ENCODE measurements around the gene RPS16. TPM values are rescaled to one million over a fixed set of nuclear protein-coding genes. Genes with fewer than 3 reads are reported as not detected.

The RPS16 gene
- total and polyA plus RNA-seq, 2 donors (not counting 1 experiment from before 2014, with no cell fraction given), result 3,910 to 6,448 TPM

DNA sequence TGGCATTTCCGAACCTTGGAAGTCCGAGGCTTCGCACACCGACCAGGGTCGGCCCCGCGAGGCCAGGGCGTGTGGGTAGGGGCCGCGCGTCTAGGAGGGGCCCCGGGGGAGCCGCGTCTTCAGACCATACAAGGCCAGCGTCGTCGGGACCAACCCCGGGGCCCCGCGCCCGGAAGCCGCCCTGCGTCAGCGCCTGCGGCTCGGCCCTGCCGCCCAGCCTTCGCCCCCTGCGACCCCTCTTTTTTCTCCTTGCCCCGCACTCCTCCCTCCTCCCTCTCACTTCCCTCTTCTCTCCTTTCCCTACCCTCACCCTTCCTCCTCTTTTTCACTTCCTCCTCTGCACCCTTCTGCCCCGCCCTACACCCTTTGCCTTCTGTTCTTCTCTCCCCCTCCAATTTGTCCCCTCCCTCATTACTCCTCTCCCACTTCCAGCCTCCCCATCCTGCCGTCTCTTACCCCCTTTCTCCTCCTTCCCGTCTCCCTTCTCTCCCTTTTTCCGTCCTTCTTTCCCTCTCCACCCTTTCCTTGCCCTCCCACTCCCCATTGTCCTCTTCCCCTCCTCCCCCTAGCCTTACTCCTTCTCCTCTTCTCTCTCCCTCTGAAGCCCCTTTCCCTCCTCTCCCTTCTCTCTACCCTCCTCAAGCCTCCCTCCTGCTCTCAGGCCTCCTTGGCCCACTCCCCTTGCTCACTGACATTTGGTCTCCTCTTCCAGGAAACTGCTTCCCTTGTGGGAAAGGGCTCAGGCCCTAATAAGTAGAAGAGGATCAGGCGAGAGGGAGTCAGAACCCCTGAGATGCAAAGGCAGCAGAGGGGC, 25.5 kb downstream of the RPS16 start:
- ATAC-seq (ENCODE audit: low read depth), result peak; percentile 28
- Mint-ChIP-seq H3K9me3 (ENCODE audit: insufficient read depth) (no peaks in the 10 kb centered on the region), H3K4me1 (peaks cover 59% of the 10 kb centered on the region), H3K4me3 (peak overlapping the region; percentile 94), H3K27ac (peak overlapping the region; percentile 99), H3K27me3 (no peaks in the 10 kb centered on the region)
- H3K4me1 ChIP-seq (ENCODE audit: control insufficient read depth in 2 of 2, insufficient read depth in 2 of 2, low read length in 2 of 2), result peaks cover 31 to 51% of the 10 kb centered on the region in 2 donors
- WGBS (ENCODE audit: insufficient coverage), result 2% methylated on average over 35 of the region's 35 CpGs
- H2AFZ ChIP-seq (ENCODE audit: insufficient read depth, low read depth, low read length, poor library complexity, severe bottlenecking), result no peak overlapping the region
- peaks cover 0 to 24% of the 10 kb centered on the region in 2 experiments for H3K36me3 ChIP-seq (replicated peaks in 1 of 2; ENCODE audit: control extremely low read depth in 1 of 2, control insufficient read depth in 1 of 2, extremely low read depth in 1 of 2, insufficient read depth in 2 of 2, low read length in 1 of 2)
- DNase-seq, result peak; percentile 94
- peaks cover 45% of the 10 kb centered on the region for H3K79me2 ChIP-seq (ENCODE audit: control insufficient read depth, insufficient read depth, low read length)
- POLR2A ChIA-PET, result interaction anchor here (0.8 to 4.5 kb wide), 5 partner anchors 8 to 22 kb away, joined by 3 to 74 read pairs (median 54); partner anchors contain the start of genes MED29 and PAF1
- H3K9ac ChIP-seq (ENCODE audit: low read length), result peak overlapping the region; percentile 99
- H3K4me2 ChIP-seq (replicated peaks; ENCODE audit: low read depth, low read length, poor library complexity, severe bottlenecking), result peak overlapping the region; percentile 100
- intact Hi-C loops (cut with micrococcal nuclease), result loop anchor here (1.0 to 5.0 kb wide), 3 partner anchors 9 to 1367 kb away; partner anchors contain the start of genes EIF3K, MAP4K1, MIA and RAB4B
- peaks cover 0 to 2% (median 0%) of the 10 kb centered on the region in 3 donors for H3K9me3 ChIP-seq (ENCODE audit: control extremely low read depth in 1 of 3, control insufficient read depth in 2 of 3, insufficient read depth in 1 of 3, low read length in 2 of 3)
- CTCF ChIA-PET, result interaction anchor here (2.3 to 2.9 kb wide), 3 partner anchors 11 to 19 kb away, joined by 12 to 260 read pairs (median 42); partner anchors contain the start of genes MED29 and PAF1
- H3K27me3 ChIP-seq (replicated peaks in 1 of 4; ENCODE audit: control extremely low read depth in 1 of 4, control insufficient read depth in 3 of 4, insufficient read depth in 4 of 4, low read length in 3 of 4), result no peaks in the 10 kb centered on the region
- peak overlapping the region; percentile 100 for H3K27ac ChIP-seq (ENCODE audit: low read length in 2 of 2)
- H4K20me1 ChIP-seq (ENCODE audit: control insufficient read depth, insufficient read depth, low read length, poor library complexity, severe bottlenecking), result peaks cover 28% of the 10 kb centered on the region
- no peak for TF ChIP-seq EZH2 (IDR thresholded peaks at IDR 0.05; ENCODE audit: borderline replicate concordance, insufficient read depth, low read depth, low read length, poor library complexity, severe bottlenecking)
- TF ChIP-seq, protein P1, sequence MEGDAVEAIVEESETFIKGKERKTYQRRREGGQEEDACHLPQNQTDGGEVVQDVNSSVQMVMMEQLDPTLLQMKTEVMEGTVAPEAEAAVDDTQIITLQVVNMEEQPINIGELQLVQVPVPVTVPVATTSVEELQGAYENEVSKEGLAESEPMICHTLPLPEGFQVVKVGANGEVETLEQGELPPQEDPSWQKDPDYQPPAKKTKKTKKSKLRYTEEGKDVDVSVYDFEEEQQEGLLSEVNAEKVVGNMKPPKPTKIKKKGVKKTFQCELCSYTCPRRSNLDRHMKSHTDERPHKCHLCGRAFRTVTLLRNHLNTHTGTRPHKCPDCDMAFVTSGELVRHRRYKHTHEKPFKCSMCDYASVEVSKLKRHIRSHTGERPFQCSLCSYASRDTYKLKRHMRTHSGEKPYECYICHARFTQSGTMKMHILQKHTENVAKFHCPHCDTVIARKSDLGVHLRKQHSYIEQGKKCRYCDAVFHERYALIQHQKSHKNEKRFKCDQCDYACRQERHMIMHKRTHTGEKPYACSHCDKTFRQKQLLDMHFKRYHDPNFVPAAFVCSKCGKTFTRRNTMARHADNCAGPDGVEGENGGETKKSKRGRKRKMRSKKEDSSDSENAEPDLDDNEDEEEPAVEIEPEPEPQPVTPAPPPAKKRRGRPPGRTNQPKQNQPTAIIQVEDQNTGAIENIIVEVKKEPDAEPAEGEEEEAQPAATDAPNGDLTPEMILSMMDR (IDR thresholded peaks at IDR 0.05), result no peak
- H3K4me3 ChIP-seq (ENCODE audit: control extremely low read depth in 1 of 5, extremely low read depth in 1 of 5, insufficient read depth in 1 of 5, low read depth in 2 of 5, low read length in 4 of 5), result peak overlapping the region; percentile 38 to 99 (median 95)
